Measurements from ENCODE around the gene UBE2L5. TPM values are rescaled to one million over a fixed set of nuclear protein-coding genes. Genes with fewer than 3 reads are reported as not detected.

UBE2L5 gene
- total and polyA plus RNA-seq, 2 of the 13 experiments (the other 11 are each of a cell fraction or from before 2014, with no cell fraction given), result 0.13 TPM; not detected in 1

GRCh38 chr13:30465593-30466357, 43.5 kb downstream of the UBE2L5 start, which contains the start of gene HMGB1 (continued):
- TF ChIP-seq TRIM22 (IDR thresholded peaks at IDR 0.05), result no peak
- TF ChIP-seq ZNF17 (CRISPR knock-in tag; IDR thresholded peaks at IDR 0.05), result no peak
- no peak for TF ChIP-seq MBD4 (IDR thresholded peaks at IDR 0.05; ENCODE audit: borderline replicate concordance, low read length)
- TF ChIP-seq KDM4B (CRISPR knock-in tag; IDR thresholded peaks at IDR 0.05), result no peak
- TF ChIP-seq MIXL1 (CRISPR knock-in tag; IDR thresholded peaks at IDR 0.05), result no peak
- TF ChIP-seq KAT2B (IDR thresholded peaks at IDR 0.05; ENCODE audit: borderline replicate concordance, low read depth, low read length), result no peak
- no peak; the same call in 1 of the 2 replicates for TF ChIP-seq GABPB1 (CRISPR knock-in tag; IDR thresholded peaks at IDR 0.05)
- peak; percentile 63; the same call in 1 of the 2 replicates for TF ChIP-seq ZNF44 (CRISPR knock-in tag; IDR thresholded peaks at IDR 0.05)
- no peak for TF ChIP-seq MED8 (CRISPR knock-in tag; IDR thresholded peaks at IDR 0.05; ENCODE audit: insufficient replicate concordance)
- TF ChIP-seq ELF1 (CRISPR knock-in tag; IDR thresholded peaks at IDR 0.05), result no peak
- no peak for TF ChIP-seq NR0B2 (CRISPR knock-in tag; IDR thresholded peaks at IDR 0.05)
- TF ChIP-seq ZIK1 (CRISPR knock-in tag; IDR thresholded peaks at IDR 0.05; ENCODE audit: borderline replicate concordance, low read depth), result no peak
- TF ChIP-seq ZFP62 (CRISPR knock-in tag; IDR thresholded peaks at IDR 0.05), result no peak
- TF ChIP-seq DMAP1 (CRISPR knock-in tag; IDR thresholded peaks at IDR 0.05), result peak; percentile 67; the same call in 1 of the 2 replicates
- TF ChIP-seq ZNF777 (CRISPR knock-in tag; IDR thresholded peaks at IDR 0.05), result no peak
- peak; percentile 93 for TF ChIP-seq RBFOX2 (IDR thresholded peaks at IDR 0.05; ENCODE audit: low read depth, low read length)
- TF ChIP-seq ZBTB39 (CRISPR knock-in tag; IDR thresholded peaks at IDR 0.05), result no peak
- TF ChIP-seq RORA (CRISPR knock-in tag; IDR thresholded peaks at IDR 0.05), result no peak
- TF ChIP-seq ZNF256 (CRISPR knock-in tag; conservative IDR thresholded peaks at IDR 0.05), result no peak
- TF ChIP-seq POGK (CRISPR knock-in tag; conservative IDR thresholded peaks at IDR 0.05), result peak; percentile 75; the same call in 1 of the 2 replicates
- TF ChIP-seq MATR3 (CRISPR knock-in tag; IDR thresholded peaks at IDR 0.05), result no peak
- TF ChIP-seq RCOR2 (CRISPR knock-in tag; IDR thresholded peaks at IDR 0.05), result no peak
- no peak for TF ChIP-seq NFIC (IDR thresholded peaks at IDR 0.05; ENCODE audit: low read length)
- TF ChIP-seq ZNF33A (CRISPR knock-in tag; IDR thresholded peaks at IDR 0.05; ENCODE audit: borderline replicate concordance), result no peak
- no peak for TF ChIP-seq KLF6 (CRISPR knock-in tag; IDR thresholded peaks at IDR 0.05)
- TF ChIP-seq SOX13 (IDR thresholded peaks at IDR 0.05), result no peak
- peak in 1 of 2 experiments; percentile 61; a peak in 2 of 4 replicates for TF ChIP-seq SOX13 (CRISPR knock-in tag; conservative IDR thresholded peaks at IDR 0.05 in 1 of 2, IDR thresholded peaks at IDR 0.05 in 1 of 2)
- no peak for TF ChIP-seq ZSCAN12 (CRISPR knock-in tag; IDR thresholded peaks at IDR 0.05)

Data from HepG2 (cell line).